Ishikawa (cell line): ENCODE results near the gene ZNF296.

Experiments used
- CEBPB ChIP-seq: IDR thresholded peaks from 2 replicates; pipeline ENCODE4 v1.6.1; 2012
- EP300 ChIP-seq: IDR thresholded peaks from 2 replicates; pipeline ENCODE4 v1.6.1; 2012; ENCODE audit warnings: borderline replicate concordance
- FOXM1 ChIP-seq: IDR thresholded peaks from 2 replicates; pipeline ENCODE4 v1.6.1; 2012; ENCODE audit warnings: low read depth, borderline replicate concordance
- MAX ChIP-seq: IDR thresholded peaks from 2 replicates; pipeline ENCODE4 v1.6.1; 2012
- NFIC ChIP-seq: IDR thresholded peaks from 2 replicates; pipeline ENCODE4 v1.6.1; 2012
- RAD21 ChIP-seq: IDR thresholded peaks from 2 replicates; pipeline ENCODE4 v1.6.1; 2012; ENCODE audit warnings: low read depth
- TAF1 ChIP-seq: IDR thresholded peaks from 2 replicates; pipeline ENCODE4 v1.6.1; 2012; ENCODE audit warnings: low read depth, mild to moderate bottlenecking
- TEAD4 ChIP-seq: IDR thresholded peaks from 2 replicates; pipeline ENCODE4 v1.6.1; 2012
- YY1 ChIP-seq: IDR thresholded peaks from 2 replicates; pipeline ENCODE4 v1.6.1; 2012; ENCODE audit warnings: low read depth
- ZBTB7A ChIP-seq: IDR thresholded peaks from 2 replicates; pipeline ENCODE4 v1.6.1; 2012; ENCODE audit warnings: low read depth
- TF ChIP-seq, protein P1 (sequence below): IDR thresholded peaks from 2 replicates; pipeline ENCODE4 v1.6.1; 2012
- TF ChIP-seq, protein P2 (sequence below): IDR thresholded peaks from 2 replicates; pipeline ENCODE4 v1.6.1; 2012; ENCODE audit warnings: low read depth, mild to moderate bottlenecking

GRCh38 chr19:45050036-45050435 lies 26.2 kb downstream of the ZNF296 start:
- TF ChIP-seq ZBTB7A (no peak), YY1 (no peak), FOXM1 (no peak), RAD21 (no peak), MAX (no peak), TAF1 (no peak), NFIC (no peak), CEBPB (no peak), TEAD4 (no peak), EP300 (no peak)
- TF ChIP-seq, protein P1, sequence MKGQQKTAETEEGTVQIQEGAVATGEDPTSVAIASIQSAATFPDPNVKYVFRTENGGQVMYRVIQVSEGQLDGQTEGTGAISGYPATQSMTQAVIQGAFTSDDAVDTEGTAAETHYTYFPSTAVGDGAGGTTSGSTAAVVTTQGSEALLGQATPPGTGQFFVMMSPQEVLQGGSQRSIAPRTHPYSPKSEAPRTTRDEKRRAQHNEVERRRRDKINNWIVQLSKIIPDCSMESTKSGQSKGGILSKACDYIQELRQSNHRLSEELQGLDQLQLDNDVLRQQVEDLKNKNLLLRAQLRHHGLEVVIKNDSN, result no peak
- TF ChIP-seq, protein P2, sequence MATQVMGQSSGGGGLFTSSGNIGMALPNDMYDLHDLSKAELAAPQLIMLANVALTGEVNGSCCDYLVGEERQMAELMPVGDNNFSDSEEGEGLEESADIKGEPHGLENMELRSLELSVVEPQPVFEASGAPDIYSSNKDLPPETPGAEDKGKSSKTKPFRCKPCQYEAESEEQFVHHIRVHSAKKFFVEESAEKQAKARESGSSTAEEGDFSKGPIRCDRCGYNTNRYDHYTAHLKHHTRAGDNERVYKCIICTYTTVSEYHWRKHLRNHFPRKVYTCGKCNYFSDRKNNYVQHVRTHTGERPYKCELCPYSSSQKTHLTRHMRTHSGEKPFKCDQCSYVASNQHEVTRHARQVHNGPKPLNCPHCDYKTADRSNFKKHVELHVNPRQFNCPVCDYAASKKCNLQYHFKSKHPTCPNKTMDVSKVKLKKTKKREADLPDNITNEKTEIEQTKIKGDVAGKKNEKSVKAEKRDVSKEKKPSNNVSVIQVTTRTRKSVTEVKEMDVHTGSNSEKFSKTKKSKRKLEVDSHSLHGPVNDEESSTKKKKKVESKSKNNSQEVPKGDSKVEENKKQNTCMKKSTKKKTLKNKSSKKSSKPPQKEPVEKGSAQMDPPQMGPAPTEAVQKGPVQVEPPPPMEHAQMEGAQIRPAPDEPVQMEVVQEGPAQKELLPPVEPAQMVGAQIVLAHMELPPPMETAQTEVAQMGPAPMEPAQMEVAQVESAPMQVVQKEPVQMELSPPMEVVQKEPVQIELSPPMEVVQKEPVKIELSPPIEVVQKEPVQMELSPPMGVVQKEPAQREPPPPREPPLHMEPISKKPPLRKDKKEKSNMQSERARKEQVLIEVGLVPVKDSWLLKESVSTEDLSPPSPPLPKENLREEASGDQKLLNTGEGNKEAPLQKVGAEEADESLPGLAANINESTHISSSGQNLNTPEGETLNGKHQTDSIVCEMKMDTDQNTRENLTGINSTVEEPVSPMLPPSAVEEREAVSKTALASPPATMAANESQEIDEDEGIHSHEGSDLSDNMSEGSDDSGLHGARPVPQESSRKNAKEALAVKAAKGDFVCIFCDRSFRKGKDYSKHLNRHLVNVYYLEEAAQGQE, result no peak
